Measurements from ENCODE around the gene XBP1. TPM values are rescaled to one million over a fixed set of nuclear protein-coding genes. Genes with fewer than 3 reads are reported as not detected.
A peak's percentile ranks its signal among the peaks of the same experiment; 100 is the strongest.

The XBP1 gene
- total and polyA plus RNA-seq, 10 of the 15 experiments (the other 5 are each of a cell fraction or from before 2014, with no cell fraction given): 44.5 to 313 (median 149) TPM

GRCh38 chr22:28792491-28793383 lies 7.6 kb downstream of the XBP1 start:
- Histone ChIP-seq H3K36me3 (ENCODE audit: control insufficient read depth in 2 of 2, insufficient read depth in 2 of 2, low read length in 1 of 2) (peaks cover 8 to 26% of the 10 kb centered on the region in 2 experiments), H2AFZ (ENCODE audit: control insufficient read depth, low read depth, low read length) (no peak overlapping the region), H3K4me2 (ENCODE audit: control insufficient read depth, insufficient read depth) (peak overlapping the region; percentile 40), H3K79me2 (ENCODE audit: control insufficient read depth, insufficient read depth, low read length) (peaks cover 28% of the 10 kb centered on the region), H3K4me3 (peak overlapping the region; percentile 7; the same call in 1 of the 2 replicates), H3K9ac (ENCODE audit: control insufficient read depth, insufficient read depth, low read length) (no peak overlapping the region), H3K9me3 (replicated peaks; ENCODE audit: control insufficient read depth, insufficient read depth, low read length) (no peaks in the 10 kb centered on the region), H3K27me3 (replicated peaks in 1 of 2; ENCODE audit: control insufficient read depth in 2 of 2, insufficient read depth in 2 of 2, low read length in 1 of 2) (no peaks in the 10 kb centered on the region), H3K4me1 (ENCODE audit: control insufficient read depth, insufficient read depth, low read length) (peaks cover 50% of the 10 kb centered on the region), H4K20me1 (ENCODE audit: control insufficient read depth, insufficient read depth) (no peaks in the 10 kb centered on the region), H3K27ac (ENCODE audit: control insufficient read depth, insufficient read depth) (peak overlapping the region; percentile 54)
- DNase-seq (ENCODE audit: low read depth, low spot score) (no peak), FAIRE-seq (no peak), ATAC-seq (peak; percentile 65)
- CTCF ChIA-PET: interaction anchor here (0.7 to 10.4 kb wide), 6 partner anchors 19 to 192 kb away, joined by 3 to 126 read pairs (median 23); partner anchors contain the start of gene CCDC117
- POLR2A ChIA-PET: interaction anchor here (0.6 to 5.7 kb wide), 6 partner anchors 8 to 385 kb away, joined by 3 to 31 read pairs (median 4); partner anchors contain the start of gene XBP1
- intact Hi-C loops (cut with micrococcal nuclease; ENCODE audit: unreplicated experiment): loop anchor here (5.0 to 10.0 kb wide), 2 partner anchors 50 to 118 kb away; partner anchors contain the start of genes CHEK2, HSCB and TTC28
- in situ Hi-C loops (cut with MboI): no loop called here
- RAD21 ChIA-PET (ENCODE audit: unreplicated experiment): interaction anchor here (1.3 to 7.6 kb wide), 5 partner anchors 8 to 35 kb away, joined by 3 to 69 read pairs (median 6); partner anchors contain the start of gene XBP1
- BruUV-seq (replicated peaks): no TSS peak
- 17% methylated on average over 15 of the region's 15 CpGs for WGBS (ENCODE audit: insufficient coverage, insufficient replicate concordance, low lambda C conversion rate, missing lambda C conversion rate)
- SMC1A ChIA-PET (ENCODE audit: uncharacterized antibody, unreplicated experiment): interaction anchor here (0.7 to 10.7 kb wide), 8 partner anchors 20 to 191 kb away, joined by 3 to 95 read pairs (median 5); no protein-coding TSS in a partner anchor
- TF ChIP-seq BCL3 (IDR thresholded peaks at IDR 0.05; ENCODE audit: borderline replicate concordance, insufficient read depth, low read depth, low read length, poor library complexity, severe bottlenecking) (no peak), PML (IDR thresholded peaks at IDR 0.05; ENCODE audit: low read length) (peak; percentile 18; the same call in 1 of the 2 replicates), CTCF (IDR thresholded peaks at IDR 0.05 in 2 of 3, conservative IDR thresholded peaks at IDR 0.05 in 1 of 3; ENCODE audit: control insufficient read depth in 2 of 3, extremely low read depth in 1 of 3, insufficient read depth in 1 of 3, low read depth in 3 of 3, low read length in 3 of 3) (no peak), MEF2A (IDR thresholded peaks at IDR 0.05; ENCODE audit: insufficient read depth, low read depth, low read length) (no peak), NFIC (IDR thresholded peaks at IDR 0.05; ENCODE audit: low read depth, low read length) (peak; percentile 26; the same call in 1 of the 2 replicates), BCL11A (IDR thresholded peaks at IDR 0.05; ENCODE audit: low read depth, low read length) (no peak), ATF7 (IDR thresholded peaks at IDR 0.05; ENCODE audit: low read depth) (no peak), TARDBP (IDR thresholded peaks at IDR 0.05; ENCODE audit: borderline replicate concordance) (no peak), POLR2AphosphoS5 (IDR thresholded peaks at IDR 0.05; ENCODE audit: low read length) (peak; percentile 32; the same call in 1 of the 2 replicates), ZNF384 (IDR thresholded peaks at IDR 0.05; ENCODE audit: borderline replicate concordance, low read depth, low read length) (peak; percentile 54; the same call in 1 of the 2 replicates), MLLT1 (IDR thresholded peaks at IDR 0.05) (no peak), MXI1 (IDR thresholded peaks at IDR 0.05; ENCODE audit: low read depth, low read length) (no peak), MEF2B (IDR thresholded peaks at IDR 0.05; ENCODE audit: partially characterized antibody, poor library complexity, severe bottlenecking) (peak; percentile 6), CREM (IDR thresholded peaks at IDR 0.05; ENCODE audit: low read depth) (0 out of 2 replicates have a peak, but pooled peaks have one; percentile 9), ZNF207 (IDR thresholded peaks at IDR 0.05; ENCODE audit: borderline replicate concordance) (no peak), HDAC6 (IDR thresholded peaks at IDR 0.05; ENCODE audit: unreplicated experiment) (no peak), POLR2AphosphoS2 (IDR thresholded peaks at IDR 0.05; ENCODE audit: low read depth, low read length) (peak; percentile 52; the same call in 1 of the 2 replicates), POLR2A (IDR thresholded peaks at IDR 0.05; ENCODE audit: low read depth, low read length) (peak; percentile 61)

All from GM12878 (cell line).